Thyroid gland (tissue), 4 donors: ENCODE data around the gene DPEP2NB.

ENCODE experiments used
- CTCF ChIP-seq, 6 experiments: fragments of 200-600 bp in 3 of 6; fragments of 450-650 bp in 3 of 6; sonication (generic) in 3 of 6; IDR thresholded peaks; one replicate each; pipeline ENCODE4 v1.5.1; 2016 to 2019; ENCODE audit warnings: antibody characterized with exemption in 6 of 6, mild to moderate bottlenecking in 2 of 6, inconsistent platforms in 1 of 6, moderate library complexity in 1 of 6
- POLR2A ChIP-seq, 2 donors: fragments of 450-650 bp; IDR thresholded peaks; one replicate each; pipeline ENCODE4 v1.6.1; 2017; ENCODE audit warnings: antibody characterized with exemption in 2 of 2, mild to moderate bottlenecking in 2 of 2, moderate library complexity in 1 of 2

GRCh38 chr16:68037841-68038597, 22.3 kb upstream of the DPEP2NB start:
- TF ChIP-seq CTCF (IDR thresholded peaks at IDR 0.05) (no peak), POLR2A (IDR thresholded peaks at IDR 0.05) (no peak)
